Fibroblast of villous mesenchyme (primary cell): ENCODE data around the gene KBTBD2. TPM values are rescaled to one million over a fixed set of nuclear protein-coding genes. Genes with fewer than 3 reads are reported as not detected.
A peak's percentile ranks its signal among the peaks of the same experiment; 100 is the strongest.

Experiments used
- DNase-seq: peaks from one replicate; pipeline ENCODE4 v3.0.0-alpha.2; 2010; ENCODE audit warnings: low read depth
- H3K4me3 ChIP-seq: 2 replicates; pipeline ENCODE4 v1.5.1; 2011; ENCODE audit warnings: low read depth, mild to moderate bottlenecking, low read length
- total RNA-seq: library from RNA; depleted of rRNA; stranded (reverse); fragments of >200 nt; gene quantifications from 2 replicates; pipeline ENCODE4 v1.2.3, GENCODE V29; 2012
- TF ChIP-seq, protein P1 (sequence below): IDR thresholded peaks from 2 replicates; pipeline ENCODE4 v1.5.1; 2012; ENCODE audit warnings: low read depth, mild to moderate bottlenecking, low read length; ENCODE audit not compliant: insufficient read depth

The KBTBD2 gene
- total RNA-seq, 1 donor = 54.8 TPM

DNA sequence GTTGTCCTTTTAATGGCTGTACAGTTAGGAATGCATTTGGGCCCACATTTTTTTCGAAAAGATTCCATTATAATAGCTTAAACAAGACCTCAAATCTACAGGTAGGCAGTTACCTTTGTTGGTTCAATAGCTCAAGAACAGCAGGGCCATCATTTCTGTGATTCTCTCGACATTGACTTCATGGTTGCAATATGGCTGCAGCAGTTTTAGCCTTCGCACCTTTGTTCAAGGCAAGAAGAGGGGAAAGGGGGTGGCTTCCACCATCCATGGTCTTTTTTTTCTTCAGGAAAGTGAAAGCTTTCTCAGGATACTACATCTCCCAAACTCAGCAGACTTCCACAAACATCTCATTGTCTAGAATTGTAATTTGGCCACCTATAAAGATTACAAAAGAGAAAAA lies 2.2 kb upstream of the KBTBD2 start:
- TF ChIP-seq, protein P1, sequence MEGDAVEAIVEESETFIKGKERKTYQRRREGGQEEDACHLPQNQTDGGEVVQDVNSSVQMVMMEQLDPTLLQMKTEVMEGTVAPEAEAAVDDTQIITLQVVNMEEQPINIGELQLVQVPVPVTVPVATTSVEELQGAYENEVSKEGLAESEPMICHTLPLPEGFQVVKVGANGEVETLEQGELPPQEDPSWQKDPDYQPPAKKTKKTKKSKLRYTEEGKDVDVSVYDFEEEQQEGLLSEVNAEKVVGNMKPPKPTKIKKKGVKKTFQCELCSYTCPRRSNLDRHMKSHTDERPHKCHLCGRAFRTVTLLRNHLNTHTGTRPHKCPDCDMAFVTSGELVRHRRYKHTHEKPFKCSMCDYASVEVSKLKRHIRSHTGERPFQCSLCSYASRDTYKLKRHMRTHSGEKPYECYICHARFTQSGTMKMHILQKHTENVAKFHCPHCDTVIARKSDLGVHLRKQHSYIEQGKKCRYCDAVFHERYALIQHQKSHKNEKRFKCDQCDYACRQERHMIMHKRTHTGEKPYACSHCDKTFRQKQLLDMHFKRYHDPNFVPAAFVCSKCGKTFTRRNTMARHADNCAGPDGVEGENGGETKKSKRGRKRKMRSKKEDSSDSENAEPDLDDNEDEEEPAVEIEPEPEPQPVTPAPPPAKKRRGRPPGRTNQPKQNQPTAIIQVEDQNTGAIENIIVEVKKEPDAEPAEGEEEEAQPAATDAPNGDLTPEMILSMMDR = no peak
- no peak for DNase-seq

DNA sequence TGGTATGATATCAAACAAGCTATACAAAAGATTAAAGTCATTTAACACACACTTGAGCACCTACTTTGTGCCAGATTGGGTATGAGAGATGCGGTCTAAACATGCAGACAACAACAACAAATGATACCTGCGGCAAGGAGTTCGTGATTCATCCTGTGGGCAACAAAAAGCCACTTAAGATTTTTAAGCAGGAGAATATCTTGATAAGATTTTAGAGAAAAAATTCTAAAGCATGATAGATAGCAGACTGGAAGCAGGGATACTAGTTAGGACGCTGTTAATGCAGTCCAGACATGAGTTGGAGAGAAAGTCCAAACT lies 1.6 kb upstream of the KBTBD2 start:
- no peak overlapping the region for H3K4me3 ChIP-seq
- no peak for DNase-seq
- TF ChIP-seq, protein P1 = no peak

More for the DNA sequence above, 2.2 kb upstream of the KBTBD2 start:
- H3K4me3 ChIP-seq = no peak overlapping the region

DNA sequence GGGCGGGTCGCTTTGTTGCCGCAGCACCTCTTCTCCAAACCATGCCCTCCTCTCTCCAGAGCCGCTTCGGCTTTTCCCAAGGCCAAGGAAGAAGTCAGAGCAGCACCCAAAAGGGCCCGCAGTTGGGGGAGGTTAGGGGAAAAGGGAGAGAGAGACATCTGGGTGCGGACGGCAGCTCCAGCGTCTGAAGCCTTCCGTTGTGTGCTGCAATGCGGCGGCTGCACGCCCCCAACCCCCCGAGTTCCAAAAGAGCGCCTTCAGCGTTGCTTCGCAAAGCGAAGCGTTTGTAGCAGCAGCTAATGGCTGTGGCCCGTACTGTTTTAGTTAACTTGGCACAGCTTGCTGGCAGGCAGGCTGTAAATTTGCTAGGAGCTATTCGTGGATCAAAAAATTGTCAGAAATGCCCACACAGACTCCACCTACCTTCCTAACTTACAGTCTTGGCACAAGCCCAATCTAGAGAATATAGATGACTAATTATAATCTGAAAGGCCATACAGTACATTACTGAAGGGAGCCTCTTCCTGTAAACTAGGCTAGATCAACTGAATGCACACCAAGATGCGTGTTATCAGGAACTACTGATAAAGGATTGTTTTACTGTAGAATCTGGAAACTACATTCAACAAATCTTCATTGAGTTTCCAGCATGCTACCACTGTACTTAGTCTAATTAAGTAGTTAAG lies 1.1 kb upstream of the KBTBD2 start:
- DNase-seq = peak; percentile 41
- TF ChIP-seq, protein P1 = no peak
- H3K4me3 ChIP-seq = peak overlapping the region; percentile 66

DNA sequence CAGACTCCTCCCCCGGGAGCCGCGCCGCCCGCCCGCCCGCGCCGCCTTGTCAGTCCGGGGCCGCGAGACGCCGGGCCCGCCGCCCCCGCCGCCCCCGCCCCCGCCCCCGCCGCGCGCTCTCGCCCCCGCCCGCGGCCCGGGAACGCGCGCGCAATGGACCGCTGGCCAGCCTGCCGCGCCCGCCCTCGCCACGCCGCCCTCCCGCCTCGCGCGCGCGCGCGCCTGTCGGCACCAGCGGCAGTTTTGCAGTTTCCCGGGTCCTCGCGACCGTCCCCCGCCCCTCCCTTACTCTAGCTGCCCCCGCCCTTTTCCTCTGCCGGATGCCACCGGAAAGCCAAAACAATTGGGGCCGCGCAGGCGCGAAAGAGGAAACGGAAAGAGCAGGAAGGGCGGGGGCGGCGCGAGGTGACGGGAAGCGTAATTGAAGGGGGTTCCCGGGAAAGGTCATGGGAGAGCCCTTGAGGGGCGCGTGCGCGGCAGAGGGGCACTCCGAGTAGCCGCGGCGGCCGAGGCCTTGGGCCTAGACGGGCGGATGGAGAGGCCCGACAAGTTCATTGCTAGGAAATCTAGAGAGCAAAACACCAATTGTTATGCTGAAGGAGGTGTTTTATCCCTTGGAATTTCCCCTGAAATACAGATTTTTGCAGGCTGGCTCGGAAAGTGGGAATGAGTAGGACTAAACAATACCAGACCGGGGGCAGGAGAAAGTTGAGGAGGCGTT lies 400 bp upstream of the KBTBD2 start:
- DNase-seq = peak; percentile 94
- H3K4me3 ChIP-seq = peak overlapping the region; percentile 74
- TF ChIP-seq, protein P1 = no peak

DNA sequence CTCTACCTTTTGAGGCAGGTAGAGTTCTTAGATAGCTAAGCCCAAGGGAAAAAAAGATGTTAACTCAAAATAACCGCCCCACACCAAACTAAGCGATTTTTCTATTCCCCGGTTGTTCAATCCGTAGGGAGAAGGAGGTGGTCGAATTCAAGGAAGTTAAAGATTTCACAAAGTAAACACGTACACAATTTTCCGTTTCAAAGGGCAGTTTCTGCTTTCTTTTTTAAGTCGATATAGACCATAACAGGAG lies 842 bp downstream of the KBTBD2 start:
- TF ChIP-seq, protein P1 = no peak
- peak; percentile 57 for DNase-seq
- H3K4me3 ChIP-seq = peak overlapping the region; percentile 74

DNA sequence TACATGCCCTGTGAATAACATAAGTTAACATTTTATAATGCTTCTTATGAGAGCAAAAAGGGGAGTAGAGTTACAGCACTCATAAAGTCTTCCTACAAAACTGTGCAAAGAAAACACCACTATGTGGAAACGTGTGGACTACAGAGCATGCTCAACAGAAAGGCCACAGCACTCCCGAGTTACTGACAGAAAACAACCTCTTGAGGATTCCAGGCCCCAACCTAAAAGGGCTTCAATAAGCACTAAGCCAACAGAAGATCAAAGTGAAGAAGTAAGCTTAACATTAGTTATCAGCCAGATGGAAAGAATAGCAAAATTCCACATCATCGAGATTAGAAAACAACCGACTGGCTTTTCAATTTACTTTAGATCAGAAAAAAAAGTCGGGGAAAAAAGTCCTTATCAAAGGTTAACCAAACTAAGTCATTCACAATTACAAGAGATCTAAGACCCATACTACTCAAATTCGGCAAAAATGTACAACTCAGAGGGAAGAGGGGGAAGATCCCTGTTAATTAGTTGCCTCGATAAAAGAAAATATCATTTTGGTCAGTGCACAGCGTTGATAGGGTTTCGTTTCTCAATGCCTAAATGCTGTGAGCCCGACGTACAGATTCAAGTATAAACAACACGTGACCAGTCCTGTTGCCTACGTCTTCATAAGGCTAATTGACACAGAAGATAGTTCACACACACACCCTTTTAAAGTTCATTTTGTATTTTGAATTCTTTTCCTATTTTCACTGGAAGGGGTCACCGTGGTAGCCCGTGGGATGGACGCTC lies 1.4 kb downstream of the KBTBD2 start:
- peak; percentile 91 for DNase-seq
- TF ChIP-seq, protein P1 = no peak
- peak overlapping the region; percentile 74 for H3K4me3 ChIP-seq
